ENCODE results near the gene TCF3.
A peak's percentile ranks its signal among the peaks of the same experiment; 100 is the strongest.

TCF3 gene

GRCh38 chr19:1580957-1581356 lies 71.5 kb downstream of the TCF3 start:
- no peak for DNase-seq (ENCODE audit: low read depth)

- no peak for DNase-seq (ENCODE audit: low read depth)
Measured at GRCh38 chr19:1580382-1580781, 72.0 kb downstream of the TCF3 start.

GRCh38 chr19:1579222-1579621 lies 73.2 kb downstream of the TCF3 start:
- no peak for DNase-seq (ENCODE audit: low read depth)

- DNase-seq (ENCODE audit: low read depth): no peak
Measured at GRCh38 chr19:1577929-1578618, 74.3 kb downstream of the TCF3 start.

- DNase-seq (ENCODE audit: low read depth): no peak
Measured at GRCh38 chr19:1577090-1577928, 75.1 kb downstream of the TCF3 start.

GRCh38 chr19:1576242-1577089 lies 75.9 kb downstream of the TCF3 start:
- no peak for DNase-seq (ENCODE audit: low read depth)

GRCh38 chr19:1575323-1576241 lies 76.8 kb downstream of the TCF3 start:
- no peak for DNase-seq (ENCODE audit: low read depth)

- DNase-seq (ENCODE audit: low read depth): no peak
Measured at GRCh38 chr19:1574354-1575136, 77.9 kb downstream of the TCF3 start.

GRCh38 chr19:1572795-1573194 lies 79.6 kb downstream of the TCF3 start:
- DNase-seq (ENCODE audit: low read depth): no peak

- no peak for DNase-seq (ENCODE audit: low read depth)
Measured at GRCh38 chr19:1571358-1571757, 81.1 kb downstream of the TCF3 start.

- DNase-seq (ENCODE audit: low read depth): no peak
Measured at GRCh38 chr19:1570836-1571235, 81.6 kb downstream of the TCF3 start.

- no peak for DNase-seq (ENCODE audit: low read depth)
Measured at GRCh38 chr19:1569997-1570396, 82.4 kb downstream of the TCF3 start.

- peak; percentile 80 for DNase-seq (ENCODE audit: low read depth)
Measured at GRCh38 chr19:1568320-1569019, 83.9 kb downstream of the TCF3 start, which contains the start of gene MEX3D. Gene MEX3D (minus strand): TSS chr19:1568325. CDS start chr19:1568058, 267 bp downstream.

GRCh38 chr19:1567848-1568227 lies 84.6 kb downstream of the TCF3 start:
- no peak for DNase-seq (ENCODE audit: low read depth)

- no peak for DNase-seq (ENCODE audit: low read depth)
Measured at GRCh38 chr19:1567116-1567847, 85.1 kb downstream of the TCF3 start.

GRCh38 chr19:1566392-1567115 lies 85.9 kb downstream of the TCF3 start:
- DNase-seq (ENCODE audit: low read depth): no peak

GRCh38 chr19:1563251-1563650 lies 89.2 kb downstream of the TCF3 start:
- no peak for DNase-seq (ENCODE audit: low read depth)

GRCh38 chr19:1561236-1561842 lies 91.1 kb downstream of the TCF3 start:
- no peak for DNase-seq (ENCODE audit: low read depth)
